Fibroblast of lung (primary cell): ENCODE measurements around the gene GPX5. TPM values are rescaled to one million over a fixed set of nuclear protein-coding genes. Genes with fewer than 3 reads are reported as not detected.
"Not testable (repeated sequence)": the region's sequence is repeated elsewhere in the genome, so short reads cannot be mapped to it uniquely, and the experiment has no call there.

Experiments used
- DNase-seq, 2 donors: peaks; one replicate each; pipeline versions ENCODE4 v3.0.0 to v3.0.0-alpha.2; 2010; ENCODE audit warnings: low read depth in 2 of 2
- H2AFZ ChIP-seq: 2 replicates; pipeline ENCODE4 v1.5.1; 2012; ENCODE audit warnings: low read length, control low read depth, inconsistent platforms
- H3K27ac ChIP-seq: 2 replicates; pipeline ENCODE4 v1.5.1; 2011; ENCODE audit warnings: low read length, control low read depth; ENCODE audit not compliant: insufficient read depth
- H3K27me3 ChIP-seq: 2 replicates; pipeline ENCODE4 v1.5.1; 2011; ENCODE audit warnings: mild to moderate bottlenecking, low read length; ENCODE audit not compliant: control insufficient read depth, insufficient read depth
- H3K36me3 ChIP-seq: 2 replicates; pipeline ENCODE4 v1.5.1; 2011; ENCODE audit warnings: low read length; ENCODE audit not compliant: control insufficient read depth, insufficient read depth
- H3K4me1 ChIP-seq: 2 replicates; pipeline ENCODE4 v1.5.1; 2011; ENCODE audit warnings: low read length; ENCODE audit not compliant: control insufficient read depth, insufficient read depth; ENCODE audit errors: extremely low read depth
- H3K4me2 ChIP-seq: 2 replicates; pipeline ENCODE4 v1.5.1; 2011; ENCODE audit warnings: low read length, control low read depth; ENCODE audit not compliant: insufficient read depth; ENCODE audit errors: extremely low read depth
- H3K4me3 ChIP-seq, 4 experiments: fragments of 200-600 bp in 1 of 4; sonication (generic) in 1 of 4; replicated peaks in 1 of 4; 2 replicates each; pipeline ENCODE4 v1.5.1; 2011 to 2016; ENCODE audit warnings: low read length in 4 of 4, low read depth in 3 of 4, mild to moderate bottlenecking in 3 of 4, control low read depth in 2 of 4, inconsistent platforms in 1 of 4, mixed read lengths in 1 of 4; ENCODE audit not compliant: insufficient read depth in 1 of 4; ENCODE audit errors: control extremely low read depth in 1 of 4
- H3K79me2 ChIP-seq: 2 replicates; pipeline ENCODE4 v1.5.1; 2012; ENCODE audit warnings: mild to moderate bottlenecking, low read length, inconsistent platforms; ENCODE audit not compliant: control insufficient read depth, insufficient read depth
- H3K9ac ChIP-seq: 2 replicates; pipeline ENCODE4 v1.5.1; 2011; ENCODE audit warnings: mild to moderate bottlenecking, low read length, control low read depth; ENCODE audit not compliant: insufficient read depth
- H3K9me3 ChIP-seq: 2 replicates; pipeline ENCODE4 v1.5.1; 2012; ENCODE audit warnings: low read depth, low read length; ENCODE audit not compliant: control insufficient read depth, insufficient read depth
- H4K20me1 ChIP-seq: 2 replicates; pipeline ENCODE4 v1.5.1; 2011; ENCODE audit warnings: low read length; ENCODE audit not compliant: control insufficient read depth, insufficient read depth; ENCODE audit errors: extremely low read depth
- EZH2 ChIP-seq: IDR thresholded peaks from 2 replicates; pipeline ENCODE4 v1.5.1; 2012; ENCODE audit warnings: low read length, control low read depth, mild to moderate bottlenecking; ENCODE audit errors: missing control alignments
- polyA plus RNA-seq, 2 donors: library from polyadenylated mRNA; depleted of rRNA in 1 of 2; stranded (reverse) in 1 of 2; unstranded in 1 of 2; fragments of >200 nt; gene quantifications; 2 replicates each; pipeline ENCODE4 v1.2.1, GENCODE V29; 2011 to 2012; ENCODE audit warnings: missing spikeins in 1 of 2
- total RNA-seq: library from RNA; depleted of rRNA; stranded (reverse); fragments of >200 nt; gene quantifications from 2 replicates; pipeline ENCODE4 v1.2.1, GENCODE V29; 2014
- TF ChIP-seq, protein P1 (sequence below), 2 donors: IDR thresholded peaks in 1 of 2; conservative IDR thresholded peaks in 1 of 2; 1 replicate in 1 of 2; 2 replicates in 1 of 2; pipeline ENCODE4 v1.5.1; 2011 to 2012; ENCODE audit warnings: low read length in 2 of 2, control low read depth in 1 of 2, inconsistent platforms in 1 of 2, low read depth in 1 of 2, mild to moderate bottlenecking in 1 of 2

GPX5 gene
- total and polyA plus RNA-seq, 2 donors (not counting 1 experiment from before 2014, with no cell fraction given) = not detected

GRCh38 chr6:28543651-28544610 lies 18.2 kb downstream of the GPX5 start:
- H4K20me1 ChIP-seq = no peaks in the 10 kb centered on the region
- peak overlapping the region; percentile 64 for H3K4me2 ChIP-seq
- DNase-seq = peak in 1 of 2 donors; percentile 8

DNA sequence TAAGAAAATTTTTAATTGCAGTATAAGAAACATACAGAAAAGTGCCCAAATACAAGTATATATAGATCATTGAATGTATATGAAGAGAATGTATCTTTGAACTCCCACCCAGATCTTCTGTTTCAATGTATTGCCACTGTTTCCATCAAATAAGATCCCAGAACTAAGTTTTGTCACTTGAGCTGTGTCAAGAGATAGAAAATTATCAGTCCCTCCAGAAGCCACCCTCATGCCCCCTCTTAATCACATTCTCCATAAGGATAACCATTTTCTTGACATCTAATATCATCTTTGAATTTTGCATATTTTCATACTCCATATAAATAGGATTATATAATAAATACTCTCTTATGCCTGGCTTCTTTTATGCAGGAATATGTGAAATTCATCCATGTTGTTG lies 20.3 kb downstream of the GPX5 start:
- Histone ChIP-seq H3K27ac (no peak overlapping the region), H3K79me2 (no peaks in the 10 kb centered on the region), H2AFZ (no peak overlapping the region), H3K27me3 (no peaks in the 10 kb centered on the region), H3K9ac (no peak overlapping the region), H3K9me3 (no peaks in the 10 kb centered on the region), H3K4me1 (no peaks in the 10 kb centered on the region), H3K4me2 (no peak overlapping the region), H3K4me3 (no peak overlapping the region), H3K36me3 (no peaks in the 10 kb centered on the region), H4K20me1 (no peaks in the 10 kb centered on the region)
- no peak for TF ChIP-seq EZH2
- TF ChIP-seq, protein P1, sequence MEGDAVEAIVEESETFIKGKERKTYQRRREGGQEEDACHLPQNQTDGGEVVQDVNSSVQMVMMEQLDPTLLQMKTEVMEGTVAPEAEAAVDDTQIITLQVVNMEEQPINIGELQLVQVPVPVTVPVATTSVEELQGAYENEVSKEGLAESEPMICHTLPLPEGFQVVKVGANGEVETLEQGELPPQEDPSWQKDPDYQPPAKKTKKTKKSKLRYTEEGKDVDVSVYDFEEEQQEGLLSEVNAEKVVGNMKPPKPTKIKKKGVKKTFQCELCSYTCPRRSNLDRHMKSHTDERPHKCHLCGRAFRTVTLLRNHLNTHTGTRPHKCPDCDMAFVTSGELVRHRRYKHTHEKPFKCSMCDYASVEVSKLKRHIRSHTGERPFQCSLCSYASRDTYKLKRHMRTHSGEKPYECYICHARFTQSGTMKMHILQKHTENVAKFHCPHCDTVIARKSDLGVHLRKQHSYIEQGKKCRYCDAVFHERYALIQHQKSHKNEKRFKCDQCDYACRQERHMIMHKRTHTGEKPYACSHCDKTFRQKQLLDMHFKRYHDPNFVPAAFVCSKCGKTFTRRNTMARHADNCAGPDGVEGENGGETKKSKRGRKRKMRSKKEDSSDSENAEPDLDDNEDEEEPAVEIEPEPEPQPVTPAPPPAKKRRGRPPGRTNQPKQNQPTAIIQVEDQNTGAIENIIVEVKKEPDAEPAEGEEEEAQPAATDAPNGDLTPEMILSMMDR (conservative IDR thresholded peaks at IDR 0.05 in 1 of 2, IDR thresholded peaks at IDR 0.05 in 1 of 2; ENCODE audit: low read depth in 1 of 2, low read length in 2 of 2) = no peak
- DNase-seq = no peak

More at GRCh38 chr6:28543651-28544610, 18.2 kb downstream of the GPX5 start:
- Histone ChIP-seq H3K27me3 (no peaks in the 10 kb centered on the region), H3K9me3 (no peaks in the 10 kb centered on the region), H3K9ac (no peak overlapping the region), H3K4me3 (peak overlapping the region in 3 of 4 experiments; percentile 10 to 54 (median 36)), H3K4me1 (no peaks in the 10 kb centered on the region), H3K27ac (no peak overlapping the region), H2AFZ (peak overlapping the region; percentile 19), H3K36me3 (no peaks in the 10 kb centered on the region), H3K79me2 (no peaks in the 10 kb centered on the region)
- TF ChIP-seq EZH2 = no peak
- TF ChIP-seq, protein P1 (conservative IDR thresholded peaks at IDR 0.05 in 1 of 2, IDR thresholded peaks at IDR 0.05 in 1 of 2; ENCODE audit: low read depth in 1 of 2, low read length in 2 of 2) = no peak

- not testable (repeated sequence) for DNase-seq, H3K27ac ChIP-seq, H3K27me3 ChIP-seq, H3K4me1 ChIP-seq, H3K36me3 ChIP-seq, H3K79me2 ChIP-seq, H3K9ac ChIP-seq, H3K4me2 ChIP-seq, H4K20me1 ChIP-seq, H3K4me3 ChIP-seq, H3K9me3 ChIP-seq, H2AFZ ChIP-seq
Measured at GRCh38 chr6:28547003-28547402, 21.3 kb downstream of the GPX5 start.
